GM12878 (cell line): ENCODE data around the gene TSPAN5. TPM values are rescaled to one million over a fixed set of nuclear protein-coding genes. Genes with fewer than 3 reads are reported as not detected.

Experiments used
- ATAC-seq: fragments of 200-7000 bp; cut with Tn5 transposase; 3 replicates; pipeline ENCODE4 v1.9.1; 2020; ENCODE audit warnings: mild to moderate bottlenecking, moderate library complexity
- BruUV-seq: library from RNA; stranded (reverse); fragments of 400-500 nt; replicated peaks from 2 replicates; lab custom pipeline; 2021; lab: Mats Ljungman, UMichigan
- CTCF ChIA-PET: fragments of 300-600 bp; sonication (Branson Sonifier 250); formaldehyde crosslinking; extraction: SDS; loops from one replicate; lab custom pipeline; 2021; ENCODE audit warnings: inconsistent platforms; lab: Yijun Ruan, JAX
- POLR2A ChIA-PET: fragments of 350-600 bp; formaldehyde crosslinking; extraction: SDS; loops from one replicate; lab custom pipeline; 2021; ENCODE audit warnings: inconsistent platforms; lab: Charles Lee
- RAD21 ChIA-PET: fragments of 300-600 bp; sonication (Branson Sonifier 250); formaldehyde crosslinking; loops from one replicate; lab custom pipeline; 2023; ENCODE audit warnings: antibody characterized with exemption; ENCODE audit not compliant: unreplicated experiment; lab: Charles Lee
- SMC1A ChIA-PET: fragments of 300-600 bp; sonication (Branson Sonifier 250); formaldehyde crosslinking; loops from one replicate; lab custom pipeline; 2023; ENCODE audit not compliant: unreplicated experiment, uncharacterized antibody; lab: Charles Lee
- DNase-seq: peaks from one replicate; pipeline ENCODE4 v3.0.0-alpha.2; 2011; ENCODE audit warnings: low read depth, low spot score
- FAIRE-seq: peaks from 3 replicates; lab custom pipeline; 2011; peaks lifted over from hg19 to GRCh38; lab: Jason Lieb, UNC
- H2AFZ ChIP-seq: 2 replicates; pipeline ENCODE4 v1.6.0; 2011; ENCODE audit warnings: low read depth, low read length, control low read depth; ENCODE audit not compliant: control insufficient read depth
- H3K27ac ChIP-seq: 2 replicates; pipeline ENCODE4 v1.5.1; 2011; ENCODE audit warnings: control low read depth; ENCODE audit not compliant: control insufficient read depth, insufficient read depth
- H3K27me3 ChIP-seq, 2 experiments: replicated peaks in 1 of 2; 2 replicates each; pipeline versions ENCODE4 v1.6.0 to v1.6.1; 2011; ENCODE audit warnings: low read length in 1 of 2; ENCODE audit not compliant: control insufficient read depth in 2 of 2, insufficient read depth in 2 of 2
- H3K36me3 ChIP-seq, 2 experiments: 2 replicates each; pipeline ENCODE4 v1.5.1; 2011; ENCODE audit warnings: low read length in 1 of 2; ENCODE audit not compliant: control insufficient read depth in 2 of 2, insufficient read depth in 2 of 2
- H3K4me1 ChIP-seq: 2 replicates; pipeline ENCODE4 v1.6.1; 2011; ENCODE audit warnings: mild to moderate bottlenecking, low read length, moderate library complexity, mixed read lengths; ENCODE audit not compliant: control insufficient read depth, insufficient read depth
- H3K4me2 ChIP-seq: 2 replicates; pipeline ENCODE4 v1.6.0; 2011; ENCODE audit warnings: control low read depth; ENCODE audit not compliant: control insufficient read depth, insufficient read depth
- H3K4me3 ChIP-seq: fragments of 200-600 bp; sonication (generic); 2 replicates; pipeline ENCODE4 v1.5.1; 2016
- H3K79me2 ChIP-seq: 2 replicates; pipeline ENCODE4 v1.6.0; 2011; ENCODE audit warnings: low read length; ENCODE audit not compliant: control insufficient read depth, insufficient read depth
- H3K9ac ChIP-seq: 2 replicates; pipeline ENCODE4 v1.8.0; 2011; ENCODE audit warnings: low read length, control low read depth, mixed read lengths; ENCODE audit not compliant: control insufficient read depth, insufficient read depth
- H3K9me3 ChIP-seq: replicated peaks from 3 replicates; pipeline ENCODE4 v1.5.1; 2011; ENCODE audit warnings: mild to moderate bottlenecking, low read length; ENCODE audit not compliant: control insufficient read depth, insufficient read depth
- H4K20me1 ChIP-seq: 2 replicates; pipeline ENCODE4 v1.6.0; 2011; ENCODE audit not compliant: control insufficient read depth, insufficient read depth
- BHLHE40 ChIP-seq, 2 experiments: fragments of 450-650 bp in 1 of 2; IDR thresholded peaks; 2 replicates each; pipeline ENCODE4 v1.6.1; 2011 to 2017; ENCODE audit warnings: low read depth in 2 of 2, borderline replicate concordance in 1 of 2, improper control_type of control experiment in 1 of 2, low read length in 1 of 2, mild to moderate bottlenecking in 1 of 2
- GATAD2B ChIP-seq: fragments of 450-650 bp; conservative IDR thresholded peaks from 2 replicates; pipeline ENCODE4 v1.6.1; 2017; ENCODE audit warnings: low read depth, mild to moderate bottlenecking, moderate library complexity
- IKZF2 ChIP-seq, 2 experiments: fragments of 450-650 bp; IDR thresholded peaks; 2 replicates each; pipeline ENCODE4 v1.6.1; 2017; ENCODE audit warnings: mild to moderate bottlenecking in 2 of 2, moderate library complexity in 2 of 2
- NFXL1 ChIP-seq: fragments of 450-650 bp; IDR thresholded peaks from 2 replicates; pipeline ENCODE4 v1.6.1; 2017; ENCODE audit warnings: antibody characterized with exemption, mild to moderate bottlenecking, borderline replicate concordance
- NFYA ChIP-seq: IDR thresholded peaks from 2 replicates; pipeline ENCODE4 v1.6.1; 2011; ENCODE audit warnings: low read depth, mild to moderate bottlenecking, low read length, improper control_type of control experiment, borderline replicate concordance
- SMAD1 ChIP-seq: fragments of 450-650 bp; IDR thresholded peaks from 2 replicates; pipeline ENCODE4 v1.6.1; 2018; ENCODE audit warnings: mild to moderate bottlenecking, low read depth; ENCODE audit not compliant: partially characterized antibody
- SREBF1 ChIP-seq: IDR thresholded peaks from 2 replicates; pipeline ENCODE4 v1.6.1; 2012; ENCODE audit warnings: mild to moderate bottlenecking, low read length
- SUPT20H ChIP-seq: IDR thresholded peaks from 2 replicates; pipeline ENCODE4 v1.6.1; 2011; ENCODE audit warnings: low read depth, mild to moderate bottlenecking, low read length, moderate library complexity, borderline replicate concordance; ENCODE audit not compliant: control insufficient read depth
- ZBED1 ChIP-seq: IDR thresholded peaks from 2 replicates; pipeline ENCODE4 v1.6.1; 2016; ENCODE audit warnings: borderline replicate concordance
- ZNF274 ChIP-seq: IDR thresholded peaks from one replicate; pipeline ENCODE4 v1.8.0; 2011; ENCODE audit not compliant: insufficient read length, insufficient read depth
- WGBS: methylation state at CpG from one replicate; pipeline ENCODE4 v1.1.6; 2016; ENCODE audit warnings: low lambda C conversion rate; ENCODE audit not compliant: insufficient replicate concordance, insufficient coverage; ENCODE audit errors: missing lambda C conversion rate; 5-methylcytosine and 5-hydroxymethylcytosine counted together
- in situ Hi-C: fragments of 300-500 bp; cut with MboI; formaldehyde crosslinking; loops from 9 replicates; pipeline ENCODE4 v1.14.3; 2018; ENCODE audit warnings: mixed read lengths
- intact Hi-C: fragments of 100-400 bp; cut with micrococcal nuclease; formaldehyde crosslinking; loops from one replicate; pipeline ENCODE4 v1.14.2; 2022; ENCODE audit not compliant: unreplicated experiment
- polyA plus RNA-seq, 11 experiments: library from polyadenylated mRNA; depleted of rRNA in 4 of 11; unstranded in 6 of 11; stranded (reverse) in 5 of 11; fragments of >200 nt; fragmentation: Nextera tagmentation in 4 of 11; fragmentation: Illumina TruSeq in 1 of 11; extraction: Ambion mirVana in 4 of 11; extraction: Trizol in 1 of 11; gene quantifications; 1 replicate in 1 of 11; 2 replicates in 10 of 11; pipeline versions ENCODE4 v1.2.1 to v1.2.3, GENCODE V29; 2011 to 2016; ENCODE audit warnings: inconsistent platforms in 2 of 11, missing spikeins in 2 of 11, low read depth in 1 of 11
- total RNA-seq, 4 experiments: library from RNA; depleted of rRNA in 3 of 4; stranded (reverse); fragments of >200 nt in 3 of 4; fragmentation: Illumina TruSeq in 1 of 4; extraction: Trizol in 1 of 4; gene quantifications; 2 replicates each; pipeline versions ENCODE4 v1.2.1 to v1.2.3, GENCODE V29; 2013 to 2021
- TF ChIP-seq, protein P1 (sequence below): IDR thresholded peaks from 2 replicates; pipeline ENCODE4 v1.6.1; 2011; ENCODE audit warnings: low read depth, mild to moderate bottlenecking, low read length, moderate library complexity, borderline replicate concordance; ENCODE audit errors: extremely low read depth
- TF ChIP-seq, protein P2 (sequence below): fragments of 450-650 bp; conservative IDR thresholded peaks from 2 replicates; pipeline ENCODE4 v1.6.1; 2017; ENCODE audit warnings: mild to moderate bottlenecking, moderate library complexity

The TSPAN5 gene
- total and polyA plus RNA-seq, 10 of the 15 experiments (the other 5 are each of a cell fraction or from before 2014, with no cell fraction given), result 0.09 to 8.2 (median 0.27) TPM

DNA sequence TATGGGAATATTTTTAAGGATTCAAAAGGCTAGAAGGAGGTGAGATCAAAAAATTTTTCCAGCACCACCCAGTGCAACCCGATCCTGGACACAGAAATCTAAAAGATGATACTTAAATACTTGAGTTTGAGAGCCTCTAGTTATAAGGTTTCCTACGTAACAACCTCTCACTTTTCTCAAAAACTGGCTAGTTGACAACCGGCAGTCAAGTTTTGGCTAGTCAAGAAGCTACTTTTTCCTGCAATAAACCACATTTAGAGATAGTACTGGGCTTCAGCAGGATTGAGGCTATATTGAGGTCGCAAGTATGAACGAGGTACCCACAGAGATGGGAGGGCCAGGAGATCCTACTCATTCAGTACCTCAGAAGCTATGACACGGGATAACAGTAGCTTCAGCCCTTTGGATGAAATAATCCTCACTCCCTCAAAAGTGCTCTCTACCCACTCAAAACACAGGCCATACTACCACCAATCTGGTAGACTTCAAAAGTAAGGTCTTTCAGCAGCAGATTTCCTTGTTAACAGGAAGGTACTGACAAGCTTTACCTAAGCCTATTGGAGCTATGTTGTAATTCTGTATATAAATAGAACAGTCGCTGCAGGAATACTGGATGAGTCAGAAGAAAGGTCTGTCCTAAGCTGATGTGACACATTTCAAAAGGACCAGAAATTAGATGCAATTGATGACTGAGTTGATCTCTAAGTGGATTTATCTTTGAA is 1.5 kb upstream of the TSPAN5 start:
- FAIRE-seq (no peak), DNase-seq (no peak), ATAC-seq (no peak)
- Histone ChIP-seq H3K79me2 (no peaks in the 10 kb centered on the region), H3K4me3 (no peak overlapping the region), H3K4me2 (no peak overlapping the region), H4K20me1 (no peaks in the 10 kb centered on the region), H3K36me3 (no peaks in the 10 kb centered on the region), H3K27ac (no peak overlapping the region), H3K27me3 (peaks cover 4 to 23% of the 10 kb centered on the region in 2 experiments), H2AFZ (no peak overlapping the region), H3K4me1 (peaks cover 20% of the 10 kb centered on the region), H3K9ac (no peak overlapping the region), H3K9me3 (no peaks in the 10 kb centered on the region; the same call in 2 of the 3 replicates)
- WGBS, result 70% methylated on average over 7 of the region's 7 CpGs
- TF ChIP-seq IKZF2 (IDR thresholded peaks at IDR 0.05), result no peak
- TF ChIP-seq ZNF274, result no peak
- SMC1A ChIA-PET, result interaction anchor here (0.6 to 5.1 kb wide), 7 partner anchors 11 to 751 kb away, joined by 3 to 23 read pairs (median 4); partner anchors contain the start of gene METAP1
- RAD21 ChIA-PET, result interaction anchor here (2.3 kb wide), 1 partner anchor 192 kb away, joined by 9 read pairs; no protein-coding TSS in a partner anchor
- CTCF ChIA-PET, result interaction anchor here (1.0 to 3.4 kb wide), 2 partner anchors 11 to 192 kb away, joined by 3 to 16 read pairs; no protein-coding TSS in a partner anchor
- BruUV-seq, result no TSS peak
- POLR2A ChIA-PET, result interaction anchor here (0.5 to 0.7 kb wide), 2 partner anchors 57 to 282 kb away, joined by 3 read pairs; no protein-coding TSS in a partner anchor
- in situ Hi-C loops (no loop called here), intact Hi-C loops (loop anchor here (5.0 to 10.0 kb wide), 6 partner anchors 178 to 515 kb away; partner anchors contain the start of genes EIF4E, METAP1, RAP1GDS1 and STPG2)

DNA sequence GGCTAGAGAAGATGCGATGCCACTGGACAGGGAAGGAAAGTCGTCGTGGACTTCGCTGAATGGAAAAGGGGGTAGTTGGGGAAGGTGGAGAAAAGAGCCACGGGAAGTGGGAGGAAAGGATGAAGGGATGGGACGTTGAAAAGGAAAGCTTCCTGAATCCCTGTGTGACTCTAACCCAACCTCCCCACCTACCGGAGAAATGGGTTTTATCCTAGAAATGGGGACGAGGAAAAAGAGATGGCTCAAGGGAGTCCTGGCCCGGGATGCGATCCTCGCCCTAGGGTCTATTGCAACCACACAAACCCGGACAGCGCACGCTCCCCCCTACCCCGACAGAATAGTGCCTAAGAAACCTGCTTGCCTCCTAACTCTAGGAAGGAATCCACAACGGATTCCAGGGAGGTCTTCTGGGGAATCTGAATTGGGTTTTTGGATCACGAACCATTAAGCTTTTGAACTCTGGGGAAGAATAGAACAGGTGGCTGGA is 738 bp upstream of the TSPAN5 start:
- Histone ChIP-seq H3K27me3 (peaks cover 4 to 23% of the 10 kb centered on the region in 2 experiments), H4K20me1 (no peaks in the 10 kb centered on the region), H3K79me2 (no peaks in the 10 kb centered on the region), H3K4me2 (peak overlapping the region; percentile 94), H3K4me3 (peak overlapping the region; percentile 55), H3K27ac (no peak overlapping the region), H3K4me1 (peaks cover 16% of the 10 kb centered on the region), H2AFZ (peak overlapping the region; percentile 81), H3K9me3 (no peaks in the 10 kb centered on the region), H3K9ac (peak overlapping the region; percentile 22; the same call in 1 of the 2 replicates), H3K36me3 (no peaks in the 10 kb centered on the region)
- DNase-seq (no peak), FAIRE-seq (no peak), ATAC-seq (no peak)
- 34% methylated on average over 17 of the region's 17 CpGs for WGBS
- ChIA-PET RAD21 (interaction anchor here (1.2 to 2.3 kb wide), 2 partner anchors 191 to 336 kb away, joined by 3 to 9 read pairs; partner anchors contain the start of gene METAP1), CTCF (interaction anchor here (0.9 to 3.4 kb wide), 3 partner anchors 10 to 277 kb away, joined by 3 to 16 read pairs (median 3); no protein-coding TSS in a partner anchor), SMC1A (interaction anchor here (1.1 to 1.6 kb wide), 4 partner anchors 56 to 336 kb away, joined by 3 to 4 read pairs (median 4); partner anchors contain the start of gene METAP1), POLR2A (interaction anchor here (0.5 to 1.0 kb wide), 4 partner anchors 11 to 281 kb away, joined by 3 to 5 read pairs (median 3); no protein-coding TSS in a partner anchor)
- no TSS peak for BruUV-seq
- in situ Hi-C loops, result no loop called here
- intact Hi-C loops, result loop anchor here (10.0 kb wide), 1 partner anchor 396 kb away; no protein-coding TSS in a partner anchor
- TF ChIP-seq, protein P1, sequence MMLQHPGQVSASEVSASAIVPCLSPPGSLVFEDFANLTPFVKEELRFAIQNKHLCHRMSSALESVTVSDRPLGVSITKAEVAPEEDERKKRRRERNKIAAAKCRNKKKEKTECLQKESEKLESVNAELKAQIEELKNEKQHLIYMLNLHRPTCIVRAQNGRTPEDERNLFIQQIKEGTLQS, result no peak
- TF ChIP-seq SREBF1 (no peak), ZBED1 (no peak), NFXL1 (no peak), SMAD1 (no peak), BHLHE40 (IDR thresholded peaks at IDR 0.05; ENCODE audit: borderline replicate concordance in 1 of 2, low read depth in 2 of 2, low read length in 1 of 2) (no peak), NFYA (no peak), GATAD2B (no peak), SUPT20H (no peak)
- TF ChIP-seq, protein P2, sequence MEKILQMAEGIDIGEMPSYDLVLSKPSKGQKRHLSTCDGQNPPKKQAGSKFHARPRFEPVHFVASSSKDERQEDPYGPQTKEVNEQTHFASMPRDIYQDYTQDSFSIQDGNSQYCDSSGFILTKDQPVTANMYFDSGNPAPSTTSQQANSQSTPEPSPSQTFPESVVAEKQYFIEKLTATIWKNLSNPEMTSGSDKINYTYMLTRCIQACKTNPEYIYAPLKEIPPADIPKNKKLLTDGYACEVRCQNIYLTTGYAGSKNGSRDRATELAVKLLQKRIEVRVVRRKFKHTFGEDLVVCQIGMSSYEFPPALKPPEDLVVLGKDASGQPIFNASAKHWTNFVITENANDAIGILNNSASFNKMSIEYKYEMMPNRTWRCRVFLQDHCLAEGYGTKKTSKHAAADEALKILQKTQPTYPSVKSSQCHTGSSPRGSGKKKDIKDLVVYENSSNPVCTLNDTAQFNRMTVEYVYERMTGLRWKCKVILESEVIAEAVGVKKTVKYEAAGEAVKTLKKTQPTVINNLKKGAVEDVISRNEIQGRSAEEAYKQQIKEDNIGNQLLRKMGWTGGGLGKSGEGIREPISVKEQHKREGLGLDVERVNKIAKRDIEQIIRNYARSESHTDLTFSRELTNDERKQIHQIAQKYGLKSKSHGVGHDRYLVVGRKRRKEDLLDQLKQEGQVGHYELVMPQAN, result no peak
